Panc1 (cell line): ENCODE data around the gene CST9L.

Source experiments
- CTCF ChIP-seq: fragments of 450-650 bp; IDR thresholded peaks from 2 replicates; pipeline ENCODE4 v1.5.1; 2017; ENCODE audit warnings: mild to moderate bottlenecking
- POLR2AphosphoS5 ChIP-seq: IDR thresholded peaks from 2 replicates; pipeline ENCODE4 v1.6.1; 2012; ENCODE audit warnings: mild to moderate bottlenecking, low read depth, low read length, moderate library complexity
- SIN3A ChIP-seq: IDR thresholded peaks from 2 replicates; pipeline ENCODE4 v1.6.1; 2012; ENCODE audit warnings: low read depth, mild to moderate bottlenecking, low read length, moderate library complexity, borderline replicate concordance; ENCODE audit not compliant: insufficient read depth

GRCh38 chr20:23602699-23603098 lies 34.4 kb upstream of the CST9L start:
- TF ChIP-seq CTCF (no peak), SIN3A (no peak), POLR2AphosphoS5 (no peak)
